Measurements from ENCODE around the gene BNIP3. TPM values are rescaled to one million over a fixed set of nuclear protein-coding genes. Genes with fewer than 3 reads are reported as not detected.

BNIP3 gene
- total RNA-seq, 1 donor from 2014 or later, result 29.2 TPM

GRCh38 chr10:132010483-132010882 lies 28.8 kb upstream of the BNIP3 start:
- DNase-seq (ENCODE audit: extremely low spot score, unreplicated experiment), result no peak
- H3K9me3 Mint-ChIP-seq (ENCODE audit: unreplicated experiment), result no peaks in the 10 kb centered on the region
- no peak overlapping the region for H3K27ac Mint-ChIP-seq (ENCODE audit: unreplicated experiment)
- no peaks in the 10 kb centered on the region for H3K4me1 Mint-ChIP-seq (ENCODE audit: unreplicated experiment)
- TF ChIP-seq CTCF (IDR thresholded peaks at IDR 0.05), result no peak
- H3K27me3 Mint-ChIP-seq (ENCODE audit: unreplicated experiment), result peaks cover 60% of the 10 kb centered on the region
- no peaks in the 10 kb centered on the region for H3K36me3 Mint-ChIP-seq (ENCODE audit: unreplicated experiment)
- H3K4me3 Mint-ChIP-seq (ENCODE audit: unreplicated experiment), result no peak overlapping the region

GRCh38 chr10:132009575-132009974 lies 27.9 kb upstream of the BNIP3 start:
- Mint-ChIP-seq H3K27me3 (ENCODE audit: unreplicated experiment) (peaks cover 55% of the 10 kb centered on the region), H3K4me1 (ENCODE audit: unreplicated experiment) (no peaks in the 10 kb centered on the region), H3K4me3 (ENCODE audit: unreplicated experiment) (no peak overlapping the region), H3K36me3 (ENCODE audit: unreplicated experiment) (no peaks in the 10 kb centered on the region), H3K27ac (ENCODE audit: unreplicated experiment) (no peak overlapping the region), H3K9me3 (ENCODE audit: unreplicated experiment) (peaks cover 5% of the 10 kb centered on the region)
- TF ChIP-seq CTCF (IDR thresholded peaks at IDR 0.05), result no peak
- no peak for DNase-seq (ENCODE audit: extremely low spot score, unreplicated experiment)

- DNase-seq (ENCODE audit: extremely low spot score, unreplicated experiment), result no peak
- H3K4me3 Mint-ChIP-seq (ENCODE audit: unreplicated experiment), result no peak overlapping the region
- H3K27me3 Mint-ChIP-seq (ENCODE audit: unreplicated experiment), result peaks cover 46% of the 10 kb centered on the region
- H3K27ac Mint-ChIP-seq (ENCODE audit: unreplicated experiment), result no peak overlapping the region
- peaks cover 5% of the 10 kb centered on the region for H3K9me3 Mint-ChIP-seq (ENCODE audit: unreplicated experiment)
- H3K4me1 Mint-ChIP-seq (ENCODE audit: unreplicated experiment), result no peaks in the 10 kb centered on the region
- TF ChIP-seq CTCF (IDR thresholded peaks at IDR 0.05), result no peak
- H3K36me3 Mint-ChIP-seq (ENCODE audit: unreplicated experiment), result no peaks in the 10 kb centered on the region
These were observed 26.0 kb upstream of the BNIP3 start for GRCh38 chr10:132007681-132008080.

GRCh38 chr10:132006966-132007365 lies 25.2 kb upstream of the BNIP3 start:
- no peak overlapping the region for H3K27ac Mint-ChIP-seq (ENCODE audit: unreplicated experiment)
- H3K4me3 Mint-ChIP-seq (ENCODE audit: unreplicated experiment), result no peak overlapping the region
- H3K27me3 Mint-ChIP-seq (ENCODE audit: unreplicated experiment), result peaks cover 52% of the 10 kb centered on the region
- H3K4me1 Mint-ChIP-seq (ENCODE audit: unreplicated experiment), result no peaks in the 10 kb centered on the region
- no peak for DNase-seq (ENCODE audit: extremely low spot score, unreplicated experiment)
- H3K36me3 Mint-ChIP-seq (ENCODE audit: unreplicated experiment), result no peaks in the 10 kb centered on the region
- no peak for TF ChIP-seq CTCF (IDR thresholded peaks at IDR 0.05)
- H3K9me3 Mint-ChIP-seq (ENCODE audit: unreplicated experiment), result peaks cover 5% of the 10 kb centered on the region

GRCh38 chr10:132005147-132005546 lies 23.4 kb upstream of the BNIP3 start:
- no peak for DNase-seq (ENCODE audit: extremely low spot score, unreplicated experiment)
- no peaks in the 10 kb centered on the region for H3K4me1 Mint-ChIP-seq (ENCODE audit: unreplicated experiment)
- no peaks in the 10 kb centered on the region for H3K36me3 Mint-ChIP-seq (ENCODE audit: unreplicated experiment)
- peaks cover 5% of the 10 kb centered on the region for H3K9me3 Mint-ChIP-seq (ENCODE audit: unreplicated experiment)
- TF ChIP-seq CTCF (IDR thresholded peaks at IDR 0.05), result no peak
- H3K27ac Mint-ChIP-seq (ENCODE audit: unreplicated experiment), result no peak overlapping the region
- peaks cover 39% of the 10 kb centered on the region for H3K27me3 Mint-ChIP-seq (ENCODE audit: unreplicated experiment)
- no peak overlapping the region for H3K4me3 Mint-ChIP-seq (ENCODE audit: unreplicated experiment)

All from osteocyte (in vitro differentiated cells).